Vagina (tissue), 2 donors: ENCODE results near the gene CXCR5.

Experiments used
- CTCF ChIP-seq, 3 experiments: fragments of 450-650 bp in 2 of 3; fragments of 200-600 bp in 1 of 3; sonication (generic) in 1 of 3; IDR thresholded peaks; one replicate each; pipeline ENCODE4 v1.5.1; 2017 to 2019; ENCODE audit warnings: antibody characterized with exemption in 3 of 3, mild to moderate bottlenecking in 2 of 3, moderate library complexity in 2 of 3
- POLR2A ChIP-seq, 2 donors: fragments of 450-650 bp; IDR thresholded peaks; one replicate each; pipeline ENCODE4 v1.6.1; 2017; ENCODE audit warnings: antibody characterized with exemption in 2 of 2, mild to moderate bottlenecking in 2 of 2, moderate library complexity in 2 of 2
- POLR2AphosphoS5 ChIP-seq, 2 donors: sonication (generic); formaldehyde crosslinking; IDR thresholded peaks; one replicate each; pipeline ENCODE4 v1.9.0; 2017; ENCODE audit warnings: antibody characterized with exemption in 2 of 2, mild to moderate bottlenecking in 2 of 2, low read depth in 1 of 2; ENCODE audit not compliant: insufficient read depth in 1 of 2

- TF ChIP-seq CTCF (IDR thresholded peaks at IDR 0.05) (no peak), POLR2A (IDR thresholded peaks at IDR 0.05) (no peak), POLR2AphosphoS5 (IDR thresholded peaks at IDR 0.05; ENCODE audit: insufficient read depth in 1 of 2, low read depth in 1 of 2) (no peak)
These were observed 29.2 kb downstream of the CXCR5 start for GRCh38 chr11:118912742-118913410.
